Measurements from ENCODE around the gene ZNF746. TPM values are rescaled to one million over a fixed set of nuclear protein-coding genes. Genes with fewer than 3 reads are reported as not detected.

Gene ZNF746
- total RNA-seq, 1 experiment from 2014 or later, result 17.1 TPM

- ChIA-PET POLR2A (no interaction called here), CTCF (interaction anchor here (1.2 to 1.5 kb wide), 2 partner anchors 202 to 217 kb away, joined by 3 to 4 read pairs; no protein-coding TSS in a partner anchor)
- Mint-ChIP-seq H3K9me3 (peaks cover 22% of the 10 kb centered on the region), H3K4me3 (no peak overlapping the region), H3K36me3 (no peaks in the 10 kb centered on the region; the same call in 1 of the 2 replicates), H3K4me1 (peaks cover 2% of the 10 kb centered on the region), H3K27me3 (ENCODE audit: low read depth) (peaks cover 63% of the 10 kb centered on the region), H3K27ac (no peak overlapping the region)
- TF ChIP-seq, protein P1, sequence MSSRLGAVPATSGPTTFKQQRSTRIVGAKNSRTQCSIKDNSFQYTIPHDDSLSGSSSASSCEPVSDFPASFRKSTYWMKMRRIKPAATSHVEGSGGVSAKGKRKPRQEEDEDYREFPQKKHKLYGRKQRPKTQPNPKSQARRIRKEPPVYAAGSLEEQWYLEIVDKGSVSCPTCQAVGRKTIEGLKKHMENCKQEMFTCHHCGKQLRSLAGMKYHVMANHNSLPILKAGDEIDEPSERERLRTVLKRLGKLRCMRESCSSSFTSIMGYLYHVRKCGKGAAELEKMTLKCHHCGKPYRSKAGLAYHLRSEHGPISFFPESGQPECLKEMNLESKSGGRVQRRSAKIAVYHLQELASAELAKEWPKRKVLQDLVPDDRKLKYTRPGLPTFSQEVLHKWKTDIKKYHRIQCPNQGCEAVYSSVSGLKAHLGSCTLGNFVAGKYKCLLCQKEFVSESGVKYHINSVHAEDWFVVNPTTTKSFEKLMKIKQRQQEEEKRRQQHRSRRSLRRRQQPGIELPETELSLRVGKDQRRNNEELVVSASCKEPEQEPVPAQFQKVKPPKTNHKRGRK (CRISPR knock-in tag; IDR thresholded peaks at IDR 0.05; ENCODE audit: borderline replicate concordance), result no peak
- TF ChIP-seq FOXJ3 (CRISPR knock-in tag; IDR thresholded peaks at IDR 0.05; ENCODE audit: borderline replicate concordance) (no peak), ZNF219 (CRISPR knock-in tag; IDR thresholded peaks at IDR 0.05; ENCODE audit: borderline replicate concordance) (no peak), ZNF396 (CRISPR knock-in tag; IDR thresholded peaks at IDR 0.05; ENCODE audit: borderline replicate concordance) (no peak)
- TF ChIP-seq, protein P2, sequence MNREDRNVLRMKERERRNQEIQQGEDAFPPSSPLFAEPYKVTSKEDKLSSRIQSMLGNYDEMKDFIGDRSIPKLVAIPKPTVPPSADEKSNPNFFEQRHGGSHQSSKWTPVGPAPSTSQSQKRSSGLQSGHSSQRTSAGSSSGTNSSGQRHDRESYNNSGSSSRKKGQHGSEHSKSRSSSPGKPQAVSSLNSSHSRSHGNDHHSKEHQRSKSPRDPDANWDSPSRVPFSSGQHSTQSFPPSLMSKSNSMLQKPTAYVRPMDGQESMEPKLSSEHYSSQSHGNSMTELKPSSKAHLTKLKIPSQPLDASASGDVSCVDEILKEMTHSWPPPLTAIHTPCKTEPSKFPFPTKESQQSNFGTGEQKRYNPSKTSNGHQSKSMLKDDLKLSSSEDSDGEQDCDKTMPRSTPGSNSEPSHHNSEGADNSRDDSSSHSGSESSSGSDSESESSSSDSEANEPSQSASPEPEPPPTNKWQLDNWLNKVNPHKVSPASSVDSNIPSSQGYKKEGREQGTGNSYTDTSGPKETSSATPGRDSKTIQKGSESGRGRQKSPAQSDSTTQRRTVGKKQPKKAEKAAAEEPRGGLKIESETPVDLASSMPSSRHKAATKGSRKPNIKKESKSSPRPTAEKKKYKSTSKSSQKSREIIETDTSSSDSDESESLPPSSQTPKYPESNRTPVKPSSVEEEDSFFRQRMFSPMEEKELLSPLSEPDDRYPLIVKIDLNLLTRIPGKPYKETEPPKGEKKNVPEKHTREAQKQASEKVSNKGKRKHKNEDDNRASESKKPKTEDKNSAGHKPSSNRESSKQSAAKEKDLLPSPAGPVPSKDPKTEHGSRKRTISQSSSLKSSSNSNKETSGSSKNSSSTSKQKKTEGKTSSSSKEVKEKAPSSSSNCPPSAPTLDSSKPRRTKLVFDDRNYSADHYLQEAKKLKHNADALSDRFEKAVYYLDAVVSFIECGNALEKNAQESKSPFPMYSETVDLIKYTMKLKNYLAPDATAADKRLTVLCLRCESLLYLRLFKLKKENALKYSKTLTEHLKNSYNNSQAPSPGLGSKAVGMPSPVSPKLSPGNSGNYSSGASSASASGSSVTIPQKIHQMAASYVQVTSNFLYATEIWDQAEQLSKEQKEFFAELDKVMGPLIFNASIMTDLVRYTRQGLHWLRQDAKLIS (CRISPR knock-in tag; IDR thresholded peaks at IDR 0.05; ENCODE audit: borderline replicate concordance), result no peak
- ATAC-seq (no peak), DNase-seq (ENCODE audit: low spot score) (no peak)
Observed at GRCh38 chr7:149501651-149502050, 4.0 kb upstream of the ZNF746 start.

- peaks cover 18% of the 10 kb centered on the region for H3K9me3 Mint-ChIP-seq
- no peaks in the 10 kb centered on the region; the same call in 1 of the 2 replicates for H3K36me3 Mint-ChIP-seq
- DNase-seq (ENCODE audit: low spot score) (no peak), ATAC-seq (no peak)
- no peak overlapping the region for H3K4me3 Mint-ChIP-seq
- peaks cover 63% of the 10 kb centered on the region for H3K27me3 Mint-ChIP-seq (ENCODE audit: low read depth)
- POLR2A ChIA-PET, result no interaction called here
- H3K27ac Mint-ChIP-seq, result no peak overlapping the region
- peaks cover 9% of the 10 kb centered on the region for H3K4me1 Mint-ChIP-seq
- TF ChIP-seq CREM (CRISPR knock-in tag; IDR thresholded peaks at IDR 0.05), result no peak
- TF ChIP-seq, protein P3, sequence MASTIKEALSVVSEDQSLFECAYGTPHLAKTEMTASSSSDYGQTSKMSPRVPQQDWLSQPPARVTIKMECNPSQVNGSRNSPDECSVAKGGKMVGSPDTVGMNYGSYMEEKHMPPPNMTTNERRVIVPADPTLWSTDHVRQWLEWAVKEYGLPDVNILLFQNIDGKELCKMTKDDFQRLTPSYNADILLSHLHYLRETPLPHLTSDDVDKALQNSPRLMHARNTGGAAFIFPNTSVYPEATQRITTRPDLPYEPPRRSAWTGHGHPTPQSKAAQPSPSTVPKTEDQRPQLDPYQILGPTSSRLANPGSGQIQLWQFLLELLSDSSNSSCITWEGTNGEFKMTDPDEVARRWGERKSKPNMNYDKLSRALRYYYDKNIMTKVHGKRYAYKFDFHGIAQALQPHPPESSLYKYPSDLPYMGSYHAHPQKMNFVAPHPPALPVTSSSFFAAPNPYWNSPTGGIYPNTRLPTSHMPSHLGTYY (CRISPR knock-in tag; IDR thresholded peaks at IDR 0.05), result no peak
- no peak for TF ChIP-seq TEAD4 (CRISPR knock-in tag; IDR thresholded peaks at IDR 0.05)
- TF ChIP-seq, protein P4, sequence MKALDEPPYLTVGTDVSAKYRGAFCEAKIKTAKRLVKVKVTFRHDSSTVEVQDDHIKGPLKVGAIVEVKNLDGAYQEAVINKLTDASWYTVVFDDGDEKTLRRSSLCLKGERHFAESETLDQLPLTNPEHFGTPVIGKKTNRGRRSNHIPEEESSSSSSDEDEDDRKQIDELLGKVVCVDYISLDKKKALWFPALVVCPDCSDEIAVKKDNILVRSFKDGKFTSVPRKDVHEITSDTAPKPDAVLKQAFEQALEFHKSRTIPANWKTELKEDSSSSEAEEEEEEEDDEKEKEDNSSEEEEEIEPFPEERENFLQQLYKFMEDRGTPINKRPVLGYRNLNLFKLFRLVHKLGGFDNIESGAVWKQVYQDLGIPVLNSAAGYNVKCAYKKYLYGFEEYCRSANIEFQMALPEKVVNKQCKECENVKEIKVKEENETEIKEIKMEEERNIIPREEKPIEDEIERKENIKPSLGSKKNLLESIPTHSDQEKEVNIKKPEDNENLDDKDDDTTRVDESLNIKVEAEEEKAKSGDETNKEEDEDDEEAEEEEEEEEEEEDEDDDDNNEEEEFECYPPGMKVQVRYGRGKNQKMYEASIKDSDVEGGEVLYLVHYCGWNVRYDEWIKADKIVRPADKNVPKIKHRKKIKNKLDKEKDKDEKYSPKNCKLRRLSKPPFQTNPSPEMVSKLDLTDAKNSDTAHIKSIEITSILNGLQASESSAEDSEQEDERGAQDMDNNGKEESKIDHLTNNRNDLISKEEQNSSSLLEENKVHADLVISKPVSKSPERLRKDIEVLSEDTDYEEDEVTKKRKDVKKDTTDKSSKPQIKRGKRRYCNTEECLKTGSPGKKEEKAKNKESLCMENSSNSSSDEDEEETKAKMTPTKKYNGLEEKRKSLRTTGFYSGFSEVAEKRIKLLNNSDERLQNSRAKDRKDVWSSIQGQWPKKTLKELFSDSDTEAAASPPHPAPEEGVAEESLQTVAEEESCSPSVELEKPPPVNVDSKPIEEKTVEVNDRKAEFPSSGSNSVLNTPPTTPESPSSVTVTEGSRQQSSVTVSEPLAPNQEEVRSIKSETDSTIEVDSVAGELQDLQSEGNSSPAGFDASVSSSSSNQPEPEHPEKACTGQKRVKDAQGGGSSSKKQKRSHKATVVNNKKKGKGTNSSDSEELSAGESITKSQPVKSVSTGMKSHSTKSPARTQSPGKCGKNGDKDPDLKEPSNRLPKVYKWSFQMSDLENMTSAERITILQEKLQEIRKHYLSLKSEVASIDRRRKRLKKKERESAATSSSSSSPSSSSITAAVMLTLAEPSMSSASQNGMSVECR (CRISPR knock-in tag; IDR thresholded peaks at IDR 0.05; ENCODE audit: borderline replicate concordance), result no peak
- no peak for TF ChIP-seq RORB (CRISPR knock-in tag; IDR thresholded peaks at IDR 0.05)
- TF ChIP-seq, protein P1 (CRISPR knock-in tag; IDR thresholded peaks at IDR 0.05; ENCODE audit: borderline replicate concordance), result no peak
- TF ChIP-seq JUN (CRISPR knock-in tag; IDR thresholded peaks at IDR 0.05), result no peak
- TF ChIP-seq PRRX2 (CRISPR knock-in tag; IDR thresholded peaks at IDR 0.05), result no peak
- TF ChIP-seq ESRRA (CRISPR knock-in tag; IDR thresholded peaks at IDR 0.05; ENCODE audit: borderline replicate concordance), result no peak
- TF ChIP-seq NR1H2 (CRISPR knock-in tag; IDR thresholded peaks at IDR 0.05), result no peak
- TF ChIP-seq TEAD1 (CRISPR knock-in tag; IDR thresholded peaks at IDR 0.05), result no peak
- no peak for TF ChIP-seq TP53 (CRISPR knock-in tag; IDR thresholded peaks at IDR 0.05)
- no peak for TF ChIP-seq MYBL2 (CRISPR knock-in tag; IDR thresholded peaks at IDR 0.05)
- TF ChIP-seq FOXK1 (CRISPR knock-in tag; IDR thresholded peaks at IDR 0.05), result no peak
- CTCF ChIA-PET, result interaction anchor here (1.2 to 1.5 kb wide), 2 partner anchors 203 to 216 kb away, joined by 3 to 4 read pairs; no protein-coding TSS in a partner anchor
Observed at GRCh38 chr7:149500910-149501309, 3.3 kb upstream of the ZNF746 start.
